HT-29 (cell line): ENCODE measurements around the gene RRP8. TPM values are rescaled to one million over a fixed set of nuclear protein-coding genes. Genes with fewer than 3 reads are reported as not detected.

Experiments
- DNase-seq: peaks from one replicate; pipeline ENCODE4 v3.0.0-alpha.2; 2015; ENCODE audit warnings: low spot score
- total RNA-seq: library from RNA; depleted of rRNA; stranded (reverse); fragments of >200 nt; shearing (Covaris generic); gene quantifications from 2 replicates; pipeline ENCODE4 v1.2.3, GENCODE V29; 2014

RRP8 gene
- total RNA-seq, 1 experiment from 2014 or later, result 21.4 TPM

DNA sequence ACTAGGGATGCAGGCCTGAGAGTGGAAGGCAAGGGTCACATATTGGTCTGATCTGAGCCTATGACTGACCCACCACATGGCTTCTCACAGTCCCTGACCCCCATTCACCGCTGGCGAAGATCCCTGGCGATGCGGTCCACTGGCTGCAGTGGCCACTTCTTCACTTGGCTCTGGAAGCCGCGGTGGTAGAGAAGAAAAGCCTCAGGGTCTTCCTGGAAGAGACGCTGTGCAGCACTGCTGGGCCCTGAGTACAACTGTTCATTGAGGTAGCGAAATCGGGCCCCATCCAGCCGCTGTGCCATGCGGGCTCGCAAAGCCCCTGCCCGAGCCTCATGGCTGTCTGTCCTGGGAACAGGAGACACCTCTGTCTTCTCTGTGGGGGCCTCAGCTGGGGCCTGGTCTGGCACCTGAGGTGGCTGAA lies 2.4 kb downstream of the RRP8 start:
- DNase-seq, result no peak

DNA sequence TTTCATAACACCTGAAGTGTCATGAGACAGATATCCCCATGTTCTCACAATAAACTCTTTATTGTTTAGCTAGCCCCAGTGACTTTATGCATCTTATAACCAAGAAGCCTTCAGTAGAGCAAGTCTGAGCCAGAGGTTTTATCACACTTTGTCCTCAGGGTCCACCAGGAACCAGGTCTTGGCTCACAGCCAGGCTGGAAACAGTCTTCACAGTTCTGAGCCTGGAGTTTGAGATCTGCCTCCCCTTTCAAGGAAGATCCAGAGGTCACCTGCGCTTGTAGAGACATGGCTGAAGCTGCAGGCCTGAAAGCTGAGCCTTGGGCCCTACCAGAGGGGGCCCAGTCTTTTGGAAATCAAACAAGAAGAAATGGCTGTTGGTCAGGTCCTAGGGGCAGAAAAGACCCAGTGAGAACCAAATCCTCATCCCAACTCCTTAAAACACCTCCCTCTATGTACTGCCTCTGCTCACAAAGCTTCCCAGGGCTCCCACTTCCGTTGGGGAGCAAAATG lies 3.5 kb downstream of the RRP8 start:
- DNase-seq, result no peak

DNA sequence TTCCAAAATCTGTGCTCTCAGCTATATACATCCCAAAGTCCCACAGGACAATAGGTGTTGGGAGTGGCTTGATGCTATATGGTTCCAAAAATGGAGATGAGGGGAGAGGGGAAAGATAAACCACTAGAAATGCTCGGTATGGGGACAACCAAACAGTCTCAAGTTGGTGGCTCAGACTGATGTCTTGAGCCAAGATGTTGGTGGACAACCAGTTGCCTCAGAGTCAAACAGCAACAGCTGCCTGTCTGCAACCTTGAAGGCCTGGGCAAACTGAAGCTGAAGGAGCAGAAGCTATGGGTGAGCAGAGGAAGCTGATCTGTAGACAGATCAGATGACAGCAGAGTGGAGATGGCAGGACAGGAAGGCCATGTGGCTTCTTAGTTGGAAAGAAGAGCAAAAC lies 4.0 kb downstream of the RRP8 start:
- no peak for DNase-seq

DNA sequence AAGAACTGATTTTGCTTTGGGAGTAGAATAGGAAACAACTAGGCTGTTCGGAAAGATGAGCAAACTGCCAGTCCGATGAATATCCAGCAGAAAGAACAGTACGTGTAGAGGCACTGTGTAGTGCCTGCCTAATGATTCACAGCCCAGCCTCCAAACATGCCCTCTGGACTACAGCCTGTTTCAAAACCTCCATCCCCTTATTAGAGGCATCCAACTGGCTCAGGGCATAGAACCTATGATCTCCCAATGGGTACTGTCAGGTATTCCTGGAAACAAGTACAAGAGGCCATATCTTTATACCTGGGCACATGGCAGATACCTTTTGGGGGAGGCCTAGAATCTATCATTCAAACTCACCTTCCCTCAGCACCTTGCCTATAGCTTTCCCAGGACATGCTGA lies 4.9 kb downstream of the RRP8 start:
- no peak for DNase-seq

DNA sequence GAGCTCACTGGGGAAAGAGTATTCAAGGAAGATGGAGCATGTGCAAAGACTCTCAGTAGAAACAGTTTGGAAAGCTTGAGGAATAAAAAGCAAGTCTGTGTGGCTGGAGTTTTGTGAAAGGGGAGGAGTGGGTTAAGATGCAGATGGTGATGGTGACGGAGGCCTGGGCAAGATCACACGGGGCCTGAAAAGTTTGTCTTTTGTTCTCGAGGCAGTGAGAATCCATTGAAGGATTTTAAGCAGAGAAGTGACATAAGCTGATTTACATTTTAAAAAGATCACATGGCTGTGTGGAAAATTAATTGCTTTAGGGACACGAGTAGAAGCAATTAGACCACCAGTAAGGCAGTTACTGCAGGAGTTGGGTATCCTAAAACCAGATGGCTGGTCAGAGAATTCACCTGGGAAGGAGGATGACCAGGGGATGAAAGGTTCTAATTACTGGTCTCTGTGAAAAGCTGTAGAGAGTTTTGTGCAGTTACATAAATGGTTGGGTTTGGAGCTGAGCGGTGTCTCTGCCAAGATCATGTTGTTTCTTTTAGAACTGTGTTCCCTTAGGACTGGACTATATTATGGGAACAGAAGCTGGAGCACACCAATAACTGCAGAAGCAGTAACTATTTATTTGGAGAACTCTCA lies 7.1 kb downstream of the RRP8 start:
- no peak for DNase-seq

DNA sequence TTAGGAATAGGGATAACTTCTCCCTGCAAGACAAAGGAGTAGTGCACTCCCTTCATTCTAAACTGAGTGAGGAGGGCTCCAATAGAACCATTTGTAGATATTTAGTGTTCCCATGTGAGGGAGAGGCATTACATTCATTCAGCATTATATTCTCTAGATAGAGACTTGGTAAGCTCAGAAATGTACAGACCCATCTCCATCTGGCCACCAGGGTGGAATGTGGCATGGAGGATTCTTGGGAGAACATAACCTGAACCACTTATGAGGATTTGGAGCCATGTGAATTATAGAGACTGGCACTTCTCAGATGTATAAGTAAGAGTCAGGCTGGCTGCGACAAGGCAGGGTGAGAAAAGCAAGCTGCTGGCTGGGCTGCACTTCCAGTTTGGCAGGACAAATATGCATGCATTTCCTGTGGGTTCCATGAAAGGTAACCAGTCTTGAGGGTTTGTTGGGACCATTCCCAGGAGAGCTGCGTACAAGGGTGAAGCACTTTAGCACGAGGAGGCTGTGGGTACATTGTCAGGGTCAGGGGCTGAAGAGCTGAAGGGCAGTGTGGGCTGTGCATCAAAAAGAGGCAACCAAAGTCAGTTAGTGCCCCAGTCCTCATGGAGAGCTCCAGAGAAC lies 9.2 kb downstream of the RRP8 start:
- DNase-seq, result no peak

DNA sequence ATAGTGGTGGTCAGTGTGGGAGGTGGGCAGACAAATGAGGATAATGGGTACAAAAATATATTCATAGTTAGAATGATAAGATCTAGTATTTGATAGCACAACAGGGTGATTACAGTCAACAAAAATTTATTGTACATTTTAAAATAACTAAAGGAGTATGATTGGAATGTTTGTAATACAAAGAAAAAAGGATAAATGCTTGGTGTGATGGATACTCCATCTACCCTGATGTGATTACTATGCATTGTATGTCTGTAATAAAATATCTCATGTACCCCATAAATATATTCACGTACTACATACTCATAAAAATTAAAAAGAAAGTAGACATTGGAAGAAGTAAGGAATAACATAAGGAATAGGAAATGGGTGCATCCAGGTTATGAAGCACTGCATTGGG lies 15.4 kb downstream of the RRP8 start:
- DNase-seq, result no peak

DNA sequence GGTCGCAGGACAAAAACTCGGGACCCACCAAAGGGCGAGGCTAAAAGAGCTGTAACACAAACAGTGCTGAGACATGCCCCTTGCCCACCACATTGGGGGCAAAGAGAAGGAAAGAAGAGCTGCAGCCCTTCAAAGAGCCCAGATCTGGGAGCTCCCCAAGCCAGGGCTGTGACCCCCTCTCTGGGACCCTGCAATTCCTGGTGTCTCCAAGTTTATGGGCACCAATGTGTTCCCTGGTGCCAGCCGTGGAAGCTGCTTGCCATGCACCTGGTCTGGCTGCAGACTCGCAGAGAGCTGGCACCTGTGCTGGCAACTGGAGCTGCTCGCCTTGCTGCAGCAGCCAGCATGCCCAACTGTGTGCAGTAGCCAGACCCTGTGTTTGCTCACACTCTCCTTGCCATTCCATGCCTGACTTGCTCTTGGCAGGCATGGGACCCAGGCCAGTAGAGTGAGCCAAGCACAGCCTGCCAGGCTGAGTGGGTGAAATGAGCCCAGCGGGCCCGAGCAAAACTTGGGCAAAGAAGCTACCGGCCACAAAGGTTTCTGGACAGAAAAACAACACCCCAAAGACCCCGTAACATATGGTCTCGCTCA lies 16.0 kb downstream of the RRP8 start:
- no peak for DNase-seq

DNA sequence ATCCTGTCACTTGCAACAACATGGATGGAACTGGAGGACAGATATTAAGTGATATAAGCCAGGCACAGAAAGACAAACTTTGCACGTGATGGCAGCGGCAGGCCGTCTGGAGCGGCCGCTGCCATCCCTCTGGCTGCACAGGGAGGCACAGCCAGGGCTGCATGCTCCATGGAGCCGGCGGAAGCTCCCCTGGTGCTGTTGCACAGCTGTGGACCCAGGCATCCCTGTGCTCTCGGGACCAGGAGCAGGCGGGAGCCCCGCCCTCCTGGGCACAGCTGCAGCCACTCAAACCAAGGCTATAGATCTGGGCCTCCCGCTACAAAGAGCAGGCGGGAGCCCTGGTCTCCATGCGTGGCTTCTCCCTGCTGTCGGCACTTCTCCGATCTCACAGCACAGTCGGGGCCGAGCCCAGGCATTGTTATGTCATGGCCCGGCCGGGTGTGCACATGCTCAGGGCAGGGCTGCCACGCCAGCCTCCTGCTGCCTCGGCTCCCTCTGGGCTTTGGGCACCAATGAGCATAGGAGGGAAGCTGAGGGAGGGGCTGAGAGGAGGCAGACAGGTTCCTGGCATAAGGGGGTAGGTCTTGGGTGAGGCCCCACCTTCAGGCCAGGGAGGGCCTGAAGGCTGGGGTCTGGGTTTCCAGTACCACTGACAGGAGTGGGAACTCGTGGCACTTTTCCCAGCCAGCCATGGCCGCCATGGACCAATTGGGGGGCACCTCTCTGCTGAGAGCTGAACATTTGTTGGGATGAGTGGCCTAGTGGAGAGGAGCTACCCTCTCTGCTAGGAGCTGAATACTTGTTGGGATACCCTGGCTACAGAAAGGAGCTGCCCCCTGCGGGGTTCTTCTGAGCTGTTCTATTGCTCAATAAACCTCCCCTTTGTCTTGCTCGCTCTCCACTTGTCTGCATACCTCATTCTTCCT lies 16.7 kb downstream of the RRP8 start:
- DNase-seq, result no peak

DNA sequence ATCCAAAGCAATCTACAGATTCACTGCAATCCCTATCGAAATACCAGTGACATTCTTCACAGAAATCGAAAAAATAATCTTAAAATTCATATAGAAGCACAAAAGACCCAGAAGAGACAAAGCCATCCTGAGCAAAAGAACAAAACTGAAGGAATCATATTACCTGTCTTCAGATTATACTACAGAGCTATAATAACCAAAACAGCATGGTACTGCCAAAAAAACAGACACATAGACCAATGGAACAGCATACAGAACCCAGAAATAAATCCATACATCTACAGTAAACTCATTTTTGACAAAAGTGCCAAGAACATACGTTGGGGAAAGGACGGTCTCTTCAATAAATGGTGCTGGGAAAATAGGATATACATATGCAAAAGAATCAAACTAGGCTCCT lies 18.9 kb downstream of the RRP8 start:
- no peak for DNase-seq

DNA sequence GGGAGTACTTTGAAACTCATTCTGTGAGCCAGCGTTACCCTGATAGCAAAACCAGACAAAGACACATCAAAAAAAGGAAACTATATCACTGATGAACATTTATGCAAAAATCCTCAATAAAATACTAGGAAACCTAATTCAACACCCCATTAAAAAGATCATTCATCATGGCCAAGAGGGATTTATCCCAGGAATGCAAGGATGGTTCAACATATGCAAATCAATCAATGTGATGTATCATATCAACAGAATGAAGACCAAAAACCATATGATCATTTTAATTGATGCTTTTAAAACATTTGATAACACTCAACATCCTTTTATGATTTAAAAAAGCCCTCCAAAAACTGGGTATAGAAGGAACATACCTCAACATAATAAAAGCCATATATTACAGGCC lies 19.8 kb downstream of the RRP8 start:
- DNase-seq, result no peak

DNA sequence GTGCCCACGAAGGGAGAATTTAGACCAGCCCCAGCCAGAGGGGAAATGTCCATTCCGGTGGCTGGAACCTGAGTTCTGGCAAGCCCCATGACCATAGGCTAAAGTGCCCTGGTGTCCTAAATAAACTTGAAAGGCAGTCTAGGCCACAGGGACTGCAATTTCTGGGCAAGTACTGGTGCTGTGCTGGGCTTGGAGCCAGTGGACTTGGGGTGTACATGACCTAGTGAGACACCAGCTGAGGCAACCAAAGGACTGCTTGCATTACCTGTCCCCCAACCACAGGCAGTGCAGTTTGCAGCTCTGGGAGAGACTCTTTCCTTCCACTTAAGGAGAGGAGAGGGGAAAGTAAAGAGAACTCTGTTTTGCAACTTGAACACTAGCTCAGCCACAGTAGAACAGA lies 23.7 kb downstream of the RRP8 start:
- no peak for DNase-seq

DNA sequence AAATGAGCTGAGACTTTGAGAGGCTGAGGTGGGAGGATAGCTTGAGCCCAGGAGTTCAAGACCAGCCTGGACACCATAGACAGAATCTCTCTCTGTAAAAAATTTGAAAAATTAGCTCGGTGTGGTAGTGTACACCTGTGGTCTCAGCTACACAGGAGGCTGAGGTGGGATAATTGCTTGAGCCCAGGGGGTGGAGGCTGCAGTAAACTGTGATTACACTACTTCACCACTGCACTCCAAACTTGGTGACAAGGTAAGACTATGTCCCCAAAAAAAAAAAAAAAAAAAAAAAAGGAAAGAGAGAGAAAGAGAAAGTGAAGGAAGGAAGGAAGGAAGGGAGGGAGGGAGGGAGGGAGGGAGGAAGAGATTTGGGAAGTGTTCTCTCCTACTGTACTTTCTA lies 25.3 kb downstream of the RRP8 start:
- no peak for DNase-seq

DNA sequence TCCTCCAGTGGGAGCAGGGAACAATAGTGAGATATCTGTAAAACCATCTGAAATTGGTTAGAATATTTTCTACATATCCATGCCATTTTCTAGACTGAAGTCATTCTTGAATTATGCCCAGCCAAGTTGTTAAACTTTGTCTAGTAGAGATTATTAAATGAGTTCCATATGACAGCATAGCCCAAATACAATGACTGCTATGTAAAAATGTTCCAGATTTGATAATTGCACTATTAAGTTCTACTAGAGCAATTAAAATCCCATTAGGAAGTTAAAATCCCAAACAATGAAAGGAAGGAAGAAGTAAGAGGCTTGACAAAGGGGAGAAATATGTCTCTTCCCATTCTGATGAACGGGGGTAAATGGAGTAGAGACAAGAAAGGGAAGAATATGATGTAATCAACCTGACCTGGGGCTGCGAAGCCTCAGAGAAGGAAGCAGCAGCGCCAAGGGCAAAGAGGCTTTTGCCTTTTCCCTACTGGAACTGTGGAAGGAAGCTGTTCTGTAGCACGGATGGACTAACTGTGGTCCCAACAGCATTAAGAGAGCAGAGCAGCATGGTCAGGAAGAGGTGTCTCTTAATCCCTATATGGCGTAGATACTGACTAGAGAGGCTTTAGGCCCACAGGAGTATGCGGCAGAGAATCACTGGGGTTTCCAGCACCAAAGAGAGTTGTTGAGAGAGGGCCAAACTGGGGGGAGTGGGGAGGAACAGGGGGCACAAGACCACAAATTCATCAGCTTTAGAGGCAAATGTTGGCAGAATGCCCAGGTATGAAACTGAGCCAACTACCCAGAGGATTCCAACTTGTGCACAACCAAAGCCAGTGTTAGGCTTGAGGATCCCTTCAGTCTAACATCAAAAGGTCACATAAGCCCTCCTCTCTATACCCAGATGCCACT lies 26.7 kb downstream of the RRP8 start:
- DNase-seq, result no peak

DNA sequence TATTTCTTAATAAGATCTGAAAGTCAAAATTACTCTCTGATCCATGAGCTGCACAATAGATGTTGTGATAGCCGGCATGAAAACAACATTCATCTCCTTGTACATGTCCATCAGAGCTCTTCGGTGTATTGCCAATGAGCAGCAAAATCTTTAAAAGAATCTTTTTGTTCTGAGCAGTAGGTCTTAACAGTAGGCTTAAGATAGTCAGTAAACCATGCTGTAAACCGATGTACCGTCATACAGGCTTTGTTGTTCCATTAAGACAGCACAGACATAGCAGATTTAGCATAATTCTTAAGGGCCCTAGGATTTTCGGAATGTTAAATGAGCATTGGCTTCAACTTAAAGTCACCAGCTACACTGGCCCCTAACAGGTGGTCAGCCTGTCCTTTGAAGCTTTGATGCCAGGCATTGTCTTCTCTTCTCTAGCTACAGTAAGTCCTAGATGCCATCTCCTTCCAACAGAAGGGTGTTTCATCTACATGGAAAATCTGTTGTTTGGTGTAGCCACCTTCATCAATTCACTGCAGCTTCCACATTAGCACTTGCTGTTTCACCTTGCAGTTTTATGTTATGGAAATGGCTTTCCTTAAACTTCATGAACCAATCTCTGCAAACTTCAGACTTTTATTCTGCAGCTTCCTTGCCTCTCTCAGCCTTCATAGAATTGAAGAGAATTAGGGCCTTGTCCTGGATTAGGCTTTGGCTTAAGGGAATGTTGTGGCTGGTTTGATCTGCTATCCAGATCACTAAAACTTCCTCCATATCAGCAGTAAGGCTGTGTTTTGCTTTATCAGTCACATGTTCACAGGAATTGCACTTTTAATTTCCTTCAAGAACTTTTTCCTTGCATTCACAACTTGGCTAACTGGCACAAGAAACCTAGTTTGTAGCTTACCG lies 28.4 kb downstream of the RRP8 start:
- DNase-seq, result no peak

DNA sequence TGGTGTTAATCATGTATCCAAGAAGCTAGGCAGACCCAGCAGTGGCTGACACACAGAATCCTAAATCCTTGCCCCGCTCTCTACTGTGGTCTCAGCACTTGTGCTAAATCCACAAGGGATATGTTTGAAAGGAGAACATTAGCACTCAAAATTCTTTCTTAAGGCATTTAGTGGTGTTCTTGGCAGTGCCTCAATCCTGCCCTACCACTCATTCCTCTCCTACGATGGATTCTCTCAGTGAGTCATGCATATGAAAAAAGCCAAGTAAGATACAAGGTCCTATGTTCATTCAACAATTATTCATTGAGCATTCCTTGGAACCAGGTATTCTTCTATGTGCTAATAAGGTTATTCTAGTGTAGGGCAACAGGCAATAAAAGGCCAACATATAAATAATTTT lies 31.2 kb downstream of the RRP8 start:
- no peak for DNase-seq

DNA sequence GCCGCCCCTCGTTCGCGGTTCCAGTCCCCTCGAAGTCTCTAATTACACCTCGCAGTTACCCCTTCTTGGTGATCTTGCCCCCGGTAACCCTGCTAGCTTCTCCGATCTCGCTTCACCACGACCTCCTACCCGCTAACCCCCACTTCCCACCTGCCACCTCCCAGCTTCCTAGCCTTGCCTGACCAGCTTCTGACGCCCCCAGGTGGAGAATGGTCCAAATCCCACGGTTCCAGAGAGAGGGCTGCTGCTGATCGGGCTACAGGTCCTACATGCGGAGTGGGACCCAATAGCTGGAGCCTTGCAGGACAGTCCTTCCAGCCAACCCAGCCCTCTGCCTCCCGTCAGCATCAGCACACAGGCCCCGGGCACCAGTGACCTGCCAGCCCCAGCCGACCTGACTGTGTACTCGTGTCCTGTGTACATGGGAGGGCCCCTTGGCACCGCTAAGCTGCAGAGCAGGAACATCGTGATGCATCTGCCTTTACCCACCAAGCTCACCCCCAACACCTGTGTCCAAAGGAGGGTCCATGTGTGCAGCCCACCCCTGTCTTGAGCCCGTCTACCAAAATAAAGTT lies 31.9 kb downstream of the RRP8 start:
- DNase-seq, result no peak

DNA sequence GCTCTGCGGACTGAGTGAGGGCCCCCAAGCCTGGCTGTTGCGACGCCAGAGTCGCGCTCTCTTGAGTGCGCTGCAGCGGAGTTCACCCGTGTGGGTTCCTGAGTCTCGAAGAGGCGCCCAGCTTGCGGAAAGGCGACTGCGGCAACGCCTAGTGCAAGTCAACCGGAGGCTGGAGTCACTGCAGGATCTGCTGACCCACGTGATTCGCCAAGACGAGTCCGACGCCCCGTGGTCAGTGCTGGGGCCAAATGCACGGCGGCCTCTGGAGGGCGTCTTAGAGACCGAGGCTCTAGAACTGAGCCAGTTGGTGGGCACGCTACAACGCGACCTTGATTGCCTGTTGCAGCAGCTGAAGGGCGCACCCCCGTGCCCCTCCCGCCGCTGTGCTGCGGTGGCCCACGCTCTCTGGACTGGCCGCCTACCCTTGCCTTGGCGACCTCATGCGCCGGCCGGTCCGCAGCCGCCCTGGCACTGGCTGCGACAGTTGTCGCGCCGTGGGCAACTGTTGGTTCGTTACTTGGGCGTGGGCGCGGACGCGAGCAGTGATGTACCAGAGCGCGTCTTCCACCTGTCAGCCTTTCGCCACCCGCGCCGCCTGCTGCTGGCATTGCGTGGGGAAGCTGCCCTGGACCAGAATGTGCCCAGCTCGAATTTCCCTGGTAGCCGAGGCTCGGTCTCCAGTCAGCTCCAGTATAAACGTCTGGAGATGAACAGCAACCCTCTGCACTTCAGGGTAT lies 32.6 kb downstream of the RRP8 start:
- no peak for DNase-seq

DNA sequence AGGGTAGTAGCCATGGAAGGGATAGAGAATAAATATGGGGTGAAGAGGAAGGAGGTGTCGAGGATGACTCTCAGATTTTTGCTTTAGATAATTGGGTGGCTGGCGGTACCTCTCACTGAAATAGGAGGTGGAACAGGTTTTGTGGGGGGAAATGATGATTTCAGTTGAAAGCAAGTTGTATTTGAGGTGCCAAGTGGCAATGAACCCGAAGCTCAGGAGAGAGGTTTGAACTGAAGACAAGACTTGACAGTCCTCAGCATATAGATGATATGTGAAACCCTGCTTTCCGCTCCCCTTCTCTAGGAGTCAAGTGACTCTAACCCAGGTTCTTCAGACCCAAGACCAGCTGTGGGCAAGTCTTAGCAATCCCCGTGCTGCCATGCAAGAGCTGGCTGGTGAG lies 33.7 kb downstream of the RRP8 start:
- no peak for DNase-seq
